ENCODE measurements around the gene MATCAP1. TPM values are rescaled to one million over a fixed set of nuclear protein-coding genes. Genes with fewer than 3 reads are reported as not detected.

MATCAP1 gene
- total and polyA plus RNA-seq, 2 donors (not counting 1 experiment from before 2014, with no cell fraction given): 16.6 to 28.4 TPM

DNA sequence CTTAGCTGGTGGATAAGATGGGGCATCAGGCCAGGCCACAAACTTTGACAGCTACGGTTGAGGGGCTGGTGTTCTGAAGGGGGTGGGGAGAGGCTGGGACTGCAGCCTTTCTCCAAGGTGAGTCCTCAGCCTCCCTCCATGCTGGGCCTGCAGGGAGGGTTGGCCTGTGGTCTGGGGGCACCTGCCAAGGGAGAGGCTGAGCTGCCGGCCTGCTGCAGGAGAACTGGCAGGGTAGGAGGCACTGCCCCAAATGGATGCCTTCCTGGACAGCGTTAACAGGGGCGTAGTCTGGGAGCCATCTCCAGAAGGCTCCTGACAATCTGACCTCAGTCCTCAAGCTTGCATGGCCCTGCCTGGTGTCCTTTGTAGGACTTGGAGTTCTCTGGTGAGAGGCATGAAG lies 20.3 kb upstream of the MATCAP1 start:
- DNase-seq (ENCODE audit: low read depth in 2 of 2): no peak
- peaks cover 12% of the 10 kb centered on the region for H3K4me1 ChIP-seq (ENCODE audit: control insufficient read depth, extremely low read depth, insufficient read depth, low read length)
- H3K9ac ChIP-seq (ENCODE audit: insufficient read depth, low read length): no peak overlapping the region
- no peak overlapping the region for H3K27ac ChIP-seq (ENCODE audit: insufficient read depth, low read length)
- H2AFZ ChIP-seq (ENCODE audit: low read length): no peak overlapping the region
- peaks cover 30% of the 10 kb centered on the region for H3K36me3 ChIP-seq (ENCODE audit: control insufficient read depth, insufficient read depth, low read length)
- H3K27me3 ChIP-seq (ENCODE audit: control insufficient read depth, insufficient read depth, low read length): no peaks in the 10 kb centered on the region
- H3K4me3 ChIP-seq (replicated peaks in 1 of 4; ENCODE audit: control extremely low read depth in 1 of 4, insufficient read depth in 1 of 4, low read depth in 3 of 4, low read length in 4 of 4): no peak overlapping the region
- H4K20me1 ChIP-seq (ENCODE audit: control insufficient read depth, extremely low read depth, insufficient read depth, low read length): no peaks in the 10 kb centered on the region
- no peak for TF ChIP-seq EZH2 (IDR thresholded peaks at IDR 0.05; ENCODE audit: low read length, missing control alignments)
- TF ChIP-seq, protein P1, sequence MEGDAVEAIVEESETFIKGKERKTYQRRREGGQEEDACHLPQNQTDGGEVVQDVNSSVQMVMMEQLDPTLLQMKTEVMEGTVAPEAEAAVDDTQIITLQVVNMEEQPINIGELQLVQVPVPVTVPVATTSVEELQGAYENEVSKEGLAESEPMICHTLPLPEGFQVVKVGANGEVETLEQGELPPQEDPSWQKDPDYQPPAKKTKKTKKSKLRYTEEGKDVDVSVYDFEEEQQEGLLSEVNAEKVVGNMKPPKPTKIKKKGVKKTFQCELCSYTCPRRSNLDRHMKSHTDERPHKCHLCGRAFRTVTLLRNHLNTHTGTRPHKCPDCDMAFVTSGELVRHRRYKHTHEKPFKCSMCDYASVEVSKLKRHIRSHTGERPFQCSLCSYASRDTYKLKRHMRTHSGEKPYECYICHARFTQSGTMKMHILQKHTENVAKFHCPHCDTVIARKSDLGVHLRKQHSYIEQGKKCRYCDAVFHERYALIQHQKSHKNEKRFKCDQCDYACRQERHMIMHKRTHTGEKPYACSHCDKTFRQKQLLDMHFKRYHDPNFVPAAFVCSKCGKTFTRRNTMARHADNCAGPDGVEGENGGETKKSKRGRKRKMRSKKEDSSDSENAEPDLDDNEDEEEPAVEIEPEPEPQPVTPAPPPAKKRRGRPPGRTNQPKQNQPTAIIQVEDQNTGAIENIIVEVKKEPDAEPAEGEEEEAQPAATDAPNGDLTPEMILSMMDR (conservative IDR thresholded peaks at IDR 0.05 in 1 of 2, IDR thresholded peaks at IDR 0.05 in 1 of 2; ENCODE audit: low read depth in 1 of 2, low read length in 2 of 2): no peak
- H3K79me2 ChIP-seq (ENCODE audit: control insufficient read depth, insufficient read depth, low read length): no peaks in the 10 kb centered on the region
- H3K9me3 ChIP-seq (ENCODE audit: control insufficient read depth, insufficient read depth, low read depth, low read length): no peaks in the 10 kb centered on the region
- H3K4me2 ChIP-seq (ENCODE audit: extremely low read depth, insufficient read depth, low read length): no peak overlapping the region

DNA sequence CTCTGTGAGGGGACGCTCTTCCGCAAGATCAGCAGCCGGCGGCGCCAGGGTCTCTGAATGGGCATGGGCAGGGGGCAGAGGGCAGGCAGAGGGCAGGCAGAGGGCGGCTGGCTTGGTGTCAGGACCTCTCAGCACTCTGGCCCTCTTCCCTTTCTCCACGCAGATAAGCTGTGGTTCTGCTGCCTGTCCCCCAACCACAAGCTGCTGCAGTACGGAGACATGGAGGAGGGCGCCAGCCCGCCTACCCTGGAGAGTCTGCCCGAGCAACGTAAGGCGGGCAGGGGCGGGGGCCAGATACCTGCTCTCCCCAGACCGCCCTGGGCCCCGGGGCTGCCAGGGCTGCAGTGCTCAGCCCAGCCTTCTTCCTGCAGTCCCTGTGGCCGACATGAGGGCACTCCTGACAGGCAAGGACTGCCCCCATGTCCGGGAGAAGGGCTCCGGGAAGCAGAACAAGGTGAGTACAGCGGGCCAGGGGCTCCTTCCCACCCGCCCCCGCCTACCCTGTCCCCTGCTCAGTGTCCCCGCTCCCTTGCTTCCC lies 19.3 kb upstream of the MATCAP1 start:
- H3K9ac ChIP-seq (ENCODE audit: insufficient read depth, low read length): no peak overlapping the region
- H3K4me2 ChIP-seq (ENCODE audit: extremely low read depth, insufficient read depth, low read length): no peak overlapping the region
- no peaks in the 10 kb centered on the region for H4K20me1 ChIP-seq (ENCODE audit: control insufficient read depth, extremely low read depth, insufficient read depth, low read length)
- H2AFZ ChIP-seq (ENCODE audit: low read length): no peak overlapping the region
- H3K9me3 ChIP-seq (ENCODE audit: control insufficient read depth, insufficient read depth, low read depth, low read length): no peaks in the 10 kb centered on the region
- no peaks in the 10 kb centered on the region for H3K27me3 ChIP-seq (ENCODE audit: control insufficient read depth, insufficient read depth, low read length)
- no peak for DNase-seq (ENCODE audit: low read depth in 2 of 2)
- no peak overlapping the region for H3K27ac ChIP-seq (ENCODE audit: insufficient read depth, low read length)
- no peak for TF ChIP-seq EZH2 (IDR thresholded peaks at IDR 0.05; ENCODE audit: low read length, missing control alignments)
- TF ChIP-seq, protein P1 (conservative IDR thresholded peaks at IDR 0.05 in 1 of 2, IDR thresholded peaks at IDR 0.05 in 1 of 2; ENCODE audit: low read depth in 1 of 2, low read length in 2 of 2): no peak
- no peak overlapping the region for H3K4me3 ChIP-seq (replicated peaks in 1 of 4; ENCODE audit: control extremely low read depth in 1 of 4, insufficient read depth in 1 of 4, low read depth in 3 of 4, low read length in 4 of 4)
- H3K36me3 ChIP-seq (ENCODE audit: control insufficient read depth, insufficient read depth, low read length): peaks cover 33% of the 10 kb centered on the region
- peaks cover 9% of the 10 kb centered on the region for H3K4me1 ChIP-seq (ENCODE audit: control insufficient read depth, extremely low read depth, insufficient read depth, low read length)
- no peaks in the 10 kb centered on the region for H3K79me2 ChIP-seq (ENCODE audit: control insufficient read depth, insufficient read depth, low read length)

DNA sequence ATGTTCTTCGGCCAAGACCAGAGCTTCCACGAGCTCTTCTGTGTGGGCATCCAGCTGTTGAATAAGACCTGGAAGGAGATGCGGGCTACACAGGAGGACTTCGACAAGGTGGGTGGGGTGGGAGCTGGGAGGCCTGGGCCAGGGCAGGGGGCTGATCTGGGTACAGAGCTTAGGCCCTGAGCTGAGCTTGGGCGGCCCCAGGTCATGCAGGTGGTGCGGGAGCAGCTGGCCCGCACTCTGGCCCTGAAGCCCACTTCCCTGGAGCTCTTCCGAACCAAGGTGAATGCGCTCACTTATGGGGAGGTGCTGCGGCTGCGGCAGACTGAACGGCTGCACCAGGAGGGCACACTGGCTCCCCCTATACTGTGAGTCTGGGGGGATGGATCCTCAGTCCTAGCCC lies 18.7 kb upstream of the MATCAP1 start:
- Histone ChIP-seq H4K20me1 (ENCODE audit: control insufficient read depth, extremely low read depth, insufficient read depth, low read length) (no peaks in the 10 kb centered on the region), H3K4me1 (ENCODE audit: control insufficient read depth, extremely low read depth, insufficient read depth, low read length) (peaks cover 3% of the 10 kb centered on the region), H3K27me3 (ENCODE audit: control insufficient read depth, insufficient read depth, low read length) (no peaks in the 10 kb centered on the region), H2AFZ (ENCODE audit: low read length) (no peak overlapping the region), H3K36me3 (ENCODE audit: control insufficient read depth, insufficient read depth, low read length) (peaks cover 36% of the 10 kb centered on the region), H3K9ac (ENCODE audit: insufficient read depth, low read length) (no peak overlapping the region), H3K79me2 (ENCODE audit: control insufficient read depth, insufficient read depth, low read length) (no peaks in the 10 kb centered on the region), H3K4me2 (ENCODE audit: extremely low read depth, insufficient read depth, low read length) (no peak overlapping the region), H3K27ac (ENCODE audit: insufficient read depth, low read length) (no peak overlapping the region), H3K4me3 (replicated peaks in 1 of 4; ENCODE audit: control extremely low read depth in 1 of 4, insufficient read depth in 1 of 4, low read depth in 3 of 4, low read length in 4 of 4) (no peak overlapping the region), H3K9me3 (ENCODE audit: control insufficient read depth, insufficient read depth, low read depth, low read length) (no peaks in the 10 kb centered on the region)
- TF ChIP-seq, protein P1 (conservative IDR thresholded peaks at IDR 0.05 in 1 of 2, IDR thresholded peaks at IDR 0.05 in 1 of 2; ENCODE audit: low read depth in 1 of 2, low read length in 2 of 2): no peak
- TF ChIP-seq EZH2 (IDR thresholded peaks at IDR 0.05; ENCODE audit: low read length, missing control alignments): no peak
- no peak for DNase-seq (ENCODE audit: low read depth in 2 of 2)

Measured in fibroblast of lung (primary cell).